SK-N-SH treated with all-trans-retinoic acid at 6 μM for 48 hours (cell line): ENCODE results near the gene CFAP52.

Experiments used
- BACH2 ChIP-seq: fragments of 250-450 bp; sonication (Bioruptor Pico); IDR thresholded peaks from 2 replicates; pipeline ENCODE4 v1.9.0; 2021; ENCODE audit warnings: mild to moderate bottlenecking, borderline replicate concordance
- CREB5 ChIP-seq: fragments of 250-450 bp; sonication (Bioruptor Pico); IDR thresholded peaks from 2 replicates; pipeline ENCODE4 v1.5.1; 2020; ENCODE audit warnings: low read depth, mild to moderate bottlenecking, moderate library complexity
- ESRRG ChIP-seq: fragments of 250-450 bp; sonication (Bioruptor Pico); IDR thresholded peaks from 2 replicates; pipeline ENCODE4 v1.6.1; 2021; ENCODE audit warnings: mild to moderate bottlenecking
- RARB ChIP-seq: fragments of 250-450 bp; sonication (Bioruptor Pico); IDR thresholded peaks from 2 replicates; pipeline ENCODE4 v1.8.0; 2021; ENCODE audit warnings: mild to moderate bottlenecking, moderate library complexity
- ZFP3 ChIP-seq: fragments of 250-450 bp; sonication (Bioruptor Pico); IDR thresholded peaks from 2 replicates; pipeline ENCODE4 v1.5.0; 2020; ENCODE audit warnings: mild to moderate bottlenecking, moderate library complexity
- ZNF565 ChIP-seq: fragments of 450-650 bp; formaldehyde crosslinking; conservative IDR thresholded peaks from 2 replicates; pipeline ENCODE4 v1.5.0; 2020; ENCODE audit warnings: low read depth, mild to moderate bottlenecking, moderate library complexity
- ZNF70 ChIP-seq: fragments of 450-650 bp; formaldehyde crosslinking; IDR thresholded peaks from 2 replicates; pipeline ENCODE4 v1.5.0; 2020; ENCODE audit warnings: mild to moderate bottlenecking, moderate library complexity
- TF ChIP-seq, protein P1 (sequence below): fragments of 250-450 bp; sonication (Bioruptor Pico); IDR thresholded peaks from 2 replicates; pipeline ENCODE4 v1.8.0; 2021; ENCODE audit warnings: low read depth, mild to moderate bottlenecking, moderate library complexity, borderline replicate concordance
- TF ChIP-seq, protein P2 (sequence below): fragments of 250-450 bp; sonication (Bioruptor Pico); IDR thresholded peaks from 2 replicates; pipeline ENCODE4 v1.8.0; 2020; ENCODE audit warnings: mild to moderate bottlenecking, moderate library complexity, borderline replicate concordance

DNA sequence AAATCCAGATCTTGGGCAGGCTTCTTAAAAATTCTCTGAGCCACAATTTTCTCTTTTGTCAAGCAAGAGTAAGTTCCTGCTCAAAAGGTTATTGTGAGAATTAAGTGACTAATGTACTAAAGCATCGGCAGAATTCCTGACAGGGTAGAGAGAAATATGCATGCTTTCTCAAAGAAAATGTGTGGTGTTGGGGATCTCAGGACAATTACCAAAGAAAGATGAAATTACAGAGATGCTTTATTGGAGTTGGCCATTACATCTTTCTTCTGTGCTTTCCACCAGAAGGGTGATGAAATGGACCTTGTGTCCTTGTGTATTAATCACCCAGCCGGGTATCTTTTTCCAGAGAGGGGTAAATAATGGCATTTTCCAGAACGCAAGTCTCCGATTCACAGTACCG is 67.2 kb downstream of the CFAP52 start:
- no peak for TF ChIP-seq BACH2 (CRISPR knock-in tag)
- TF ChIP-seq, protein P1, sequence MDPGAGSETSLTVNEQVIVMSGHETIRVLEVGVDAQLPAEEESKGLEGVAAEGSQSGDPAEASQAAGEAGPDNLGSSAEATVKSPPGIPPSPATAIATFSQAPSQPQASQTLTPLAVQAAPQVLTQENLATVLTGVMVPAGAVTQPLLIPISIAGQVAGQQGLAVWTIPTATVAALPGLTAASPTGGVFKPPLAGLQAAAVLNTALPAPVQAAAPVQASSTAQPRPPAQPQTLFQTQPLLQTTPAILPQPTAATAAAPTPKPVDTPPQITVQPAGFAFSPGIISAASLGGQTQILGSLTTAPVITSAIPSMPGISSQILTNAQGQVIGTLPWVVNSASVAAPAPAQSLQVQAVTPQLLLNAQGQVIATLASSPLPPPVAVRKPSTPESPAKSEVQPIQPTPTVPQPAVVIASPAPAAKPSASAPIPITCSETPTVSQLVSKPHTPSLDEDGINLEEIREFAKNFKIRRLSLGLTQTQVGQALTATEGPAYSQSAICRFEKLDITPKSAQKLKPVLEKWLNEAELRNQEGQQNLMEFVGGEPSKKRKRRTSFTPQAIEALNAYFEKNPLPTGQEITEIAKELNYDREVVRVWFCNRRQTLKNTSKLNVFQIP, result no peak
- TF ChIP-seq ZFP3, result no peak
- TF ChIP-seq ESRRG, result no peak
- TF ChIP-seq ZNF70, result no peak
- no peak for TF ChIP-seq RARB (CRISPR knock-in tag)
- no peak for TF ChIP-seq CREB5 (CRISPR knock-in tag)
- TF ChIP-seq, protein P2, sequence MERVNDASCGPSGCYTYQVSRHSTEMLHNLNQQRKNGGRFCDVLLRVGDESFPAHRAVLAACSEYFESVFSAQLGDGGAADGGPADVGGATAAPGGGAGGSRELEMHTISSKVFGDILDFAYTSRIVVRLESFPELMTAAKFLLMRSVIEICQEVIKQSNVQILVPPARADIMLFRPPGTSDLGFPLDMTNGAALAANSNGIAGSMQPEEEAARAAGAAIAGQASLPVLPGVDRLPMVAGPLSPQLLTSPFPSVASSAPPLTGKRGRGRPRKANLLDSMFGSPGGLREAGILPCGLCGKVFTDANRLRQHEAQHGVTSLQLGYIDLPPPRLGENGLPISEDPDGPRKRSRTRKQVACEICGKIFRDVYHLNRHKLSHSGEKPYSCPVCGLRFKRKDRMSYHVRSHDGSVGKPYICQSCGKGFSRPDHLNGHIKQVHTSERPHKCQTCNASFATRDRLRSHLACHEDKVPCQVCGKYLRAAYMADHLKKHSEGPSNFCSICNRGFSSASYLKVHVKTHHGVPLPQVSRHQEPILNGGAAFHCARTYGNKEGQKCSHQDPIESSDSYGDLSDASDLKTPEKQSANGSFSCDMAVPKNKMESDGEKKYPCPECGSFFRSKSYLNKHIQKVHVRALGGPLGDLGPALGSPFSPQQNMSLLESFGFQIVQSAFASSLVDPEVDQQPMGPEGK (CRISPR knock-in tag), result no peak
- TF ChIP-seq ZNF565 (CRISPR knock-in tag), result no peak
